Keratinocyte (primary cell): Measurements from ENCODE around the gene HPSE2.

Experiments used
- CTCF ChIP-seq, 3 experiments: IDR thresholded peaks in 1 of 3; conservative IDR thresholded peaks in 1 of 3; optimal IDR thresholded peaks in 1 of 3; 2 replicates in 2 of 3; 3 replicates in 1 of 3; pipeline versions ENCODE3 to v1.5.1; 2011; ENCODE audit warnings: low read length in 3 of 3, mild to moderate bottlenecking in 3 of 3, moderate library complexity in 2 of 3, control low read depth in 1 of 3, inconsistent platforms in 1 of 3; ENCODE audit not compliant: insufficient read depth in 2 of 3; ENCODE audit errors: extremely low read depth in 1 of 3
- EZH2 ChIP-seq: IDR thresholded peaks from one replicate; pipeline ENCODE4 v1.6.1; 2012; ENCODE audit warnings: inconsistent platforms, mild to moderate bottlenecking, low read length, moderate library complexity

GRCh38 chr10:98411166-98411565 lies 824.5 kb downstream of the HPSE2 start:
- TF ChIP-seq CTCF (optimal IDR thresholded peaks at IDR 0.05 in 1 of 3, IDR thresholded peaks at IDR 0.05 in 1 of 3, conservative IDR thresholded peaks at IDR 0.05 in 1 of 3; ENCODE audit: extremely low read depth in 1 of 3, insufficient read depth in 2 of 3, low read length in 3 of 3) (no peak), EZH2 (no peak)
